AG09309 (cell line): ENCODE results near the gene CPSF7.
"Not testable (repeated sequence)": the region's sequence is repeated elsewhere in the genome, so short reads cannot be mapped to it uniquely, and the experiment has no call there.

Experiments used
- DNase-seq: peaks from one replicate; pipeline ENCODE4 v3.0.0-alpha.2; 2010; ENCODE audit warnings: low read depth
- H3K4me3 ChIP-seq: 2 replicates; pipeline ENCODE4 v1.5.1; 2011; ENCODE audit warnings: mild to moderate bottlenecking, low read depth, low read length, moderate library complexity; ENCODE audit not compliant: control insufficient read depth
- TF ChIP-seq, protein P1 (sequence below): IDR thresholded peaks from 2 replicates; pipeline ENCODE4 v1.5.1; 2011; ENCODE audit warnings: mild to moderate bottlenecking, low read depth, low read length, inconsistent platforms; ENCODE audit not compliant: insufficient read depth, control insufficient read depth; ENCODE audit errors: missing control alignments

The CPSF7 gene

DNA sequence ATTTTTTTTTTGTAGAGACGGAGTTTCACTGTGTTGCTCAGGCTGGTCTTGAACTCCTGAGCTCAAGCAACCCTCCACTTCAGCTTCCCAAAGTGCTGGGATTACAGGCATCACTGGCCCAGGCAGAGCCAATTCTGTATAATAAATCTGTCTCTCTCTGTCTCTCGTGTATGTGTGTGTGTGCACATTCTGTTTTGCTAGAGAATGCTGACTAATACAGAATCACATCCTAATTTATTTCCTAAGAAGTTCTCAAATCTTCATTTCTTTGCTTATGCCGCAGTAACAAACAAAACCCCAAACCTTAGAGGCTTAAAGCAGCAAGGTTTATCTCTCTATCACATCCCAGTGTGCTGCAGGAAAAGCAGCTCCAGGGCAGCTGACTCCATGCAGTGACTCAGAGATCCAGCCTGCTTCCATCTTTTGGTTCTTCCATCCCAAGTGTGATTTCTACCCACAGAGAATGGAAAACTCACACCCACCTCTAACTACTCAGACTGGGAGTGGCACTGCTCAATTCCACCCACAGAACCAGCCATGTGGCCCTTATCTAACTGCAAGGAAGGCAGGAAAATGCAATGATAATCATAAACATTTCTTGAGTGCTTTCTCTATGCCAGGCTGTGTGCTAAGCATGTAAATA is 43.7 kb upstream of the CPSF7 start:
- DNase-seq = no peak
- H3K4me3 ChIP-seq = no peak overlapping the region
- TF ChIP-seq, protein P1, sequence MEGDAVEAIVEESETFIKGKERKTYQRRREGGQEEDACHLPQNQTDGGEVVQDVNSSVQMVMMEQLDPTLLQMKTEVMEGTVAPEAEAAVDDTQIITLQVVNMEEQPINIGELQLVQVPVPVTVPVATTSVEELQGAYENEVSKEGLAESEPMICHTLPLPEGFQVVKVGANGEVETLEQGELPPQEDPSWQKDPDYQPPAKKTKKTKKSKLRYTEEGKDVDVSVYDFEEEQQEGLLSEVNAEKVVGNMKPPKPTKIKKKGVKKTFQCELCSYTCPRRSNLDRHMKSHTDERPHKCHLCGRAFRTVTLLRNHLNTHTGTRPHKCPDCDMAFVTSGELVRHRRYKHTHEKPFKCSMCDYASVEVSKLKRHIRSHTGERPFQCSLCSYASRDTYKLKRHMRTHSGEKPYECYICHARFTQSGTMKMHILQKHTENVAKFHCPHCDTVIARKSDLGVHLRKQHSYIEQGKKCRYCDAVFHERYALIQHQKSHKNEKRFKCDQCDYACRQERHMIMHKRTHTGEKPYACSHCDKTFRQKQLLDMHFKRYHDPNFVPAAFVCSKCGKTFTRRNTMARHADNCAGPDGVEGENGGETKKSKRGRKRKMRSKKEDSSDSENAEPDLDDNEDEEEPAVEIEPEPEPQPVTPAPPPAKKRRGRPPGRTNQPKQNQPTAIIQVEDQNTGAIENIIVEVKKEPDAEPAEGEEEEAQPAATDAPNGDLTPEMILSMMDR = no peak

DNA sequence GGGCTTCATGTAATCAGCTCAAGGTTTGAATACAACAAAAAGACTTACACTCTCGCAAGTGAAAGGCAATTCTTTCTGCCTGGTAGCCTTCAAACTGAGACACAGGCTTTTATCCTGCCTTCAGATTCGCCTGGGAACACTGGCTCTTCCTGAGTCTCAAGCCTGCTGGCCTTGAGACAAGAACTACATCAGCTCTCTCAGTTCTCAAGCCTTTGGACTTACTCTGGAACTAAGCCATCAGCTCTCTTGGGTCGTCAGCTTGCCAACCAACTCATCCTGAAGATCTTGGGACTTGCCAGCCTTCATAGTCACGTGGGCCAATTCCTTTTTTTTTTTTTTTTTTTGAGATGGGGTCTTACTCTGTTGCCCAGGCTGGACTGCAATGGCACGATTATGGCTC is 43.1 kb upstream of the CPSF7 start:
- H3K4me3 ChIP-seq = no peak overlapping the region
- TF ChIP-seq, protein P1 = no peak
- no peak for DNase-seq

DNA sequence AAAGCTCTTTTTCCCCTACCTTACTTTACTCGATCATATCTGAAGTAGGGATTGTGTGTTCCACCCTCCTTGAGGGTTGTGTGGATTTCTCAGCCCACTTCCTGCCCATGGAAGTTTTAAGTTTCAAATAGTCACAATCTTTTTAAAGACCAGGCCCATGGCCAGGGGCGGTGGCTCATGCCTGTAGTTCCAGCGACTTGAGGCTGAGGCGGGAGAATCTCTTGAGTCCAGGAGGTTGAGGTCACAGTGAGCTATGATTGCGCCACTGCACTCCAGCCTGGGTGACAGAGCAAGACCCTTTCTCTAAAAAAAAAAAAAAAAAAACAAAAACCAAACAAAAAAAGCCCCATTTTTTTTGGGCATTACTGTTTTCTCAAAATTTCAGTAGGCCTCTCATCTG is 42.5 kb upstream of the CPSF7 start:
- no peak overlapping the region for H3K4me3 ChIP-seq
- DNase-seq = no peak
- TF ChIP-seq, protein P1 = no peak

DNA sequence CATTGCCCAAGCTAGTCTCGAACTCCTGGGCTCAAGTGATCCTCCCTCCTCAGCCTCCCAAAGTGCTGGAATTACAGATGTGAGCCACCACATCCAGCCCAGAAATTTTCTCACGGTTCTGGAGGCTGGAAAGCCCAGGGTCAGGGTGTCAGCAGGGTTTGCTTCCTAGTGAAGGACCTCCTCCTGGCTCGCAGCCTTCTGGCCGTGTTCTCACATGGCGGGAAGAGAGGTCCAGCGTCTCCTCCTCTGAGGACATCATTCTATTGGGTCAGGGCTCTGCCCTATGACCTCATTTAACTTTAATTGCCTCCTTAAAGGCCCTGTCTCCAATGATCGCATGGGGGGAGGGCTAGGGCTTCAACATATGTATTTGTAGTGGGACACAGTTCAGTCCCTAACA is 38.2 kb upstream of the CPSF7 start:
- TF ChIP-seq, protein P1 = no peak
- no peak for DNase-seq
- no peak overlapping the region for H3K4me3 ChIP-seq

DNA sequence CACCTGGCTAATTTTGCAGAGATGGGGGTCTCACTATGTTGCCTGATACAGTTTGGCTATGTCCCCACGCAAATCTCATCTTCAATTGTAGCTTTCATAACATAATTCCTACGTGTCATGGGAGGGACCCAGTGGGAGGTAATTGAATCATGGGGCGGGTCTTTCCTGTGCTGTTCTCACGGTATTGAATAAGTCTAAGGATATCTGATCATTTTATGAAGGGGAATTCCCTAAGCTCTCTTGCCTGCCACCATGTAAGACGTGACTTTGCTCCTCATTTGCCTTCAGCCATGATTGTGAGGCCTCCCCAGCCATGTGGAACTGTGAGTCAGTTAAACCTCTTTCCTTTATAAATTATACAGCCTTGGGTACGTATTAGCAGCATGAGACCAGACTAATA is 37.8 kb upstream of the CPSF7 start:
- H3K4me3 ChIP-seq, DNase-seq: not testable (repeated sequence)

DNA sequence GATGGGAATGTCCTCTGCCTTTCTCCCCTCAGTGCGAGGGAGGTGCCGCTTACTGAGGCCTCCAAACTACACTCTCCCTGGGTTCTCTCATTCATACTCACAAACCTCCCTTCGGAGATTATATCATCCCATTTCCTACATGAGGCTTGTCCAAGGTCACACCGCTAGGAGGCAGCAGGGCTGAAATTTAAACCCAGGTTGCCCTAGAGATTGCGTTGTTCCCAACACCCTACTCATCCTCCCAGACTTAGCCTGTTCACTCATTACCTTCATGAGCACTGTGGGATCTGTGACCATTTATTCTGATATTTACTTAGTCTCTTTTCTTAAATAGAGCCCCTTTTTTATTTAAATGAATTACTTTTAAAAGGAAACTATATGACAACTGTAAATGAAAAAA is 31.2 kb upstream of the CPSF7 start:
- DNase-seq = no peak
- H3K4me3 ChIP-seq = no peak overlapping the region
- TF ChIP-seq, protein P1 = no peak

DNA sequence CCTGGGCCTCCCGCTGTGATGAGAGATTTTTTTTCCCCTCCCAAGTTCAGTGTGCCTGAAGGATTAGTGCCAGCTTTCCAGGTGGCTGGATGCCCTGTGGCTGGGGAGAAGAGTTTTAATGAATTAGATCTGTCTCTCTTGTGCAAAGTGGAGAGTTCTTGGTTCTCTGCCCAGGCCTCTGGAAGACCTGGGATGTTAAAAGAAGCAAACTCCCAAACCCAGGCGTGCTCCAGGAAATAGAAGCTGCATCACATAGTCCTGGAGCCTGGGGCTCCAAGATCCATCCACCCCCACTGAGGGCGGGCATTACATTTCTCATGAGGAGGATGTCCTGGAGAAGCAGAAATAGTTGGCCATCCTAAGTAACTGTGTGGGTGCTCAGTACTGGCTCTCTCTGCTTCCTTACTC is 30.7 kb upstream of the CPSF7 start:
- TF ChIP-seq, protein P1 = no peak
- no peak overlapping the region for H3K4me3 ChIP-seq
- no peak for DNase-seq
